Measurements from ENCODE around the gene EVI5. TPM values are rescaled to one million over a fixed set of nuclear protein-coding genes. Genes with fewer than 3 reads are reported as not detected.
A peak's percentile ranks its signal among the peaks of the same experiment; 100 is the strongest.

Gene EVI5
- total and polyA plus RNA-seq, 10 of the 15 experiments (the other 5 are each of a cell fraction or from before 2014, with no cell fraction given), result 0.27 to 6.8 (median 1.7) TPM

GRCh38 chr1:92538413-92539061 lies 246.4 kb downstream of the EVI5 start (continued):
- TF ChIP-seq LARP7 (IDR thresholded peaks at IDR 0.05) (no peak), POLR2AphosphoS5 (IDR thresholded peaks at IDR 0.05; ENCODE audit: low read length) (peak; percentile 64; the same call in 1 of the 2 replicates), NR2C2 (IDR thresholded peaks at IDR 0.05; ENCODE audit: borderline replicate concordance, control insufficient read depth, insufficient read length, low read depth) (no peak), IKZF1 (conservative IDR thresholded peaks at IDR 0.05) (peak; percentile 74), HCFC1 (IDR thresholded peaks at IDR 0.05; ENCODE audit: low read length) (no peak), HDAC2 (IDR thresholded peaks at IDR 0.05) (no peak), POU2F2 (IDR thresholded peaks at IDR 0.05; ENCODE audit: borderline replicate concordance, low read depth, low read length) (no peak; the same call in 1 of the 3 replicates), STAT1 (conservative IDR thresholded peaks at IDR 0.05) (no peak), SUZ12 (IDR thresholded peaks at IDR 0.05; ENCODE audit: unreplicated experiment) (no peak), CREM (IDR thresholded peaks at IDR 0.05; ENCODE audit: low read depth) (peak; percentile 37; the same call in 1 of the 2 replicates), CBFB (IDR thresholded peaks at IDR 0.05; ENCODE audit: low read depth) (peak; percentile 49; the same call in 1 of the 2 replicates), ZBED1 (IDR thresholded peaks at IDR 0.05; ENCODE audit: borderline replicate concordance) (no peak), WRNIP1 (IDR thresholded peaks at IDR 0.05; ENCODE audit: borderline replicate concordance, low read depth, low read length) (no peak), PAX8 (IDR thresholded peaks at IDR 0.05) (no peak), IRF4 (IDR thresholded peaks at IDR 0.05; ENCODE audit: low read depth, low read length) (peak; percentile 56; the same call in 1 of the 2 replicates), FOXM1 (IDR thresholded peaks at IDR 0.05; ENCODE audit: low read depth, low read length) (peak; percentile 47), MEF2A (IDR thresholded peaks at IDR 0.05; ENCODE audit: insufficient read depth, low read depth, low read length) (no peak), TCF3 (IDR thresholded peaks at IDR 0.05; ENCODE audit: borderline replicate concordance, insufficient read depth, low read depth, low read length) (peak; percentile 77; the same call in 1 of the 2 replicates), RB1 (IDR thresholded peaks at IDR 0.05; ENCODE audit: borderline replicate concordance) (no peak), KLF5 (IDR thresholded peaks at IDR 0.05; ENCODE audit: partially characterized antibody) (no peak), PBX3 (IDR thresholded peaks at IDR 0.05; ENCODE audit: insufficient replicate concordance, low read depth, low read length) (no peak), SRF (IDR thresholded peaks at IDR 0.05; ENCODE audit: low read depth in 2 of 2, low read length in 2 of 2) (no peak), TCF7 (IDR thresholded peaks at IDR 0.05; ENCODE audit: borderline replicate concordance) (peak; percentile 53; the same call in 1 of the 2 replicates)
- TF ChIP-seq, protein P1, sequence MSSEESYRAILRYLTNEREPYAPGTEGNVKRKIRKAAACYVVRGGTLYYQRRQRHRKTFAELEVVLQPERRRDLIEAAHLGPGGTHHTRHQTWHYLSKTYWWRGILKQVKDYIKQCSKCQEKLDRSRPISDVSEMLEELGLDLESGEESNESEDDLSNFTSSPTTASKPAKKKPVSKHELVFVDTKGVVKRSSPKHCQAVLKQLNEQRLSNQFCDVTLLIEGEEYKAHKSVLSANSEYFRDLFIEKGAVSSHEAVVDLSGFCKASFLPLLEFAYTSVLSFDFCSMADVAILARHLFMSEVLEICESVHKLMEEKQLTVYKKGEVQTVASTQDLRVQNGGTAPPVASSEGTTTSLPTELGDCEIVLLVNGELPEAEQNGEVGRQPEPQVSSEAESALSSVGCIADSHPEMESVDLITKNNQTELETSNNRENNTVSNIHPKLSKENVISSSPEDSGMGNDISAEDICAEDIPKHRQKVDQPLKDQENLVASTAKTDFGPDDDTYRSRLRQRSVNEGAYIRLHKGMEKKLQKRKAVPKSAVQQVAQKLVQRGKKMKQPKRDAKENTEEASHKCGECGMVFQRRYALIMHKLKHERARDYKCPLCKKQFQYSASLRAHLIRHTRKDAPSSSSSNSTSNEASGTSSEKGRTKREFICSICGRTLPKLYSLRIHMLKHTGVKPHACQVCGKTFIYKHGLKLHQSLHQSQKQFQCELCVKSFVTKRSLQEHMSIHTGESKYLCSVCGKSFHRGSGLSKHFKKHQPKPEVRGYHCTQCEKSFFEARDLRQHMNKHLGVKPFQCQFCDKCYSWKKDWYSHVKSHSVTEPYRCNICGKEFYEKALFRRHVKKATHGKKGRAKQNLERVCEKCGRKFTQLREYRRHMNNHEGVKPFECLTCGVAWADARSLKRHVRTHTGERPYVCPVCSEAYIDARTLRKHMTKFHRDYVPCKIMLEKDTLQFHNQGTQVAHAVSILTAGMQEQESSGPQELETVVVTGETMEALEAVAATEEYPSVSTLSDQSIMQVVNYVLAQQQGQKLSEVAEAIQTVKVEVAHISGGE (CRISPR knock-in tag; IDR thresholded peaks at IDR 0.05), result no peak
- TF ChIP-seq, protein P2, sequence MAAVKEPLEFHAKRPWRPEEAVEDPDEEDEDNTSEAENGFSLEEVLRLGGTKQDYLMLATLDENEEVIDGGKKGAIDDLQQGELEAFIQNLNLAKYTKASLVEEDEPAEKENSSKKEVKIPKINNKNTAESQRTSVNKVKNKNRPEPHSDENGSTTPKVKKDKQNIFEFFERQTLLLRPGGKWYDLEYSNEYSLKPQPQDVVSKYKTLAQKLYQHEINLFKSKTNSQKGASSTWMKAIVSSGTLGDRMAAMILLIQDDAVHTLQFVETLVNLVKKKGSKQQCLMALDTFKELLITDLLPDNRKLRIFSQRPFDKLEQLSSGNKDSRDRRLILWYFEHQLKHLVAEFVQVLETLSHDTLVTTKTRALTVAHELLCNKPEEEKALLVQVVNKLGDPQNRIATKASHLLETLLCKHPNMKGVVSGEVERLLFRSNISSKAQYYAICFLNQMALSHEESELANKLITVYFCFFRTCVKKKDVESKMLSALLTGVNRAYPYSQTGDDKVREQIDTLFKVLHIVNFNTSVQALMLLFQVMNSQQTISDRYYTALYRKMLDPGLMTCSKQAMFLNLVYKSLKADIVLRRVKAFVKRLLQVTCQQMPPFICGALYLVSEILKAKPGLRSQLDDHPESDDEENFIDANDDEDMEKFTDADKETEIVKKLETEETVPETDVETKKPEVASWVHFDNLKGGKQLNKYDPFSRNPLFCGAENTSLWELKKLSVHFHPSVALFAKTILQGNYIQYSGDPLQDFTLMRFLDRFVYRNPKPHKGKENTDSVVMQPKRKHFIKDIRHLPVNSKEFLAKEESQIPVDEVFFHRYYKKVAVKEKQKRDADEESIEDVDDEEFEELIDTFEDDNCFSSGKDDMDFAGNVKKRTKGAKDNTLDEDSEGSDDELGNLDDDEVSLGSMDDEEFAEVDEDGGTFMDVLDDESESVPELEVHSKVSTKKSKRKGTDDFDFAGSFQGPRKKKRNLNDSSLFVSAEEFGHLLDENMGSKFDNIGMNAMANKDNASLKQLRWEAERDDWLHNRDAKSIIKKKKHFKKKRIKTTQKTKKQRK (IDR thresholded peaks at IDR 0.05; ENCODE audit: low read depth, low read length), result no peak
